ENCODE results near the gene PPRC1.

DNA sequence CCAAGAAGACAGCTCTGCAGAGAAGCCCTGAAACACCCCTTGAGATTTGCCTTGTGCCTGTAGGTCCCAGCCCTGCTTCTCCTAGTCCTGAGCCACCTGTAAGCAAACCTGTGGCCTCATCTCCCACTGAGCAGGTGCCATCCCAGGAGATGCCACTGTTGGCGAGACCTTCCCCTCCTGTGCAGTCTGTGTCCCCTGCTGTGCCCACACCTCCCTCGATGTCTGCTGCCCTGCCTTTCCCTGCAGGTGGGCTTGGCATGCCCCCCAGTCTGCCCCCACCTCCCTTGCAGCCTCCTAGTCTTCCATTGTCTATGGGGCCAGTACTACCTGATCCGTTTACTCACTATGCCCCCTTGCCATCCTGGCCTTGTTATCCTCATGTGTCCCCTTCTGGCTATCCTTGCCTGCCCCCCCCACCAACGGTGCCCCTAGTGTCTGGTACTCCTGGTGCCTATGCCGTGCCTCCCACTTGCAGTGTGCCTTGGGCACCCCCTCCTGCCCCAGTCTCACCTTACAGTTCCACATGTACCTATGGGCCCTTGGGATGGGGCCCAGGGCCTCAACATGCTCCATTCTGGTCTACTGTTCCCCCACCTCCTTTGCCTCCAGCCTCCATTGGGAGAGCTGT is 8.2 kb downstream of the PPRC1 start:
- TF ChIP-seq, protein P1, sequence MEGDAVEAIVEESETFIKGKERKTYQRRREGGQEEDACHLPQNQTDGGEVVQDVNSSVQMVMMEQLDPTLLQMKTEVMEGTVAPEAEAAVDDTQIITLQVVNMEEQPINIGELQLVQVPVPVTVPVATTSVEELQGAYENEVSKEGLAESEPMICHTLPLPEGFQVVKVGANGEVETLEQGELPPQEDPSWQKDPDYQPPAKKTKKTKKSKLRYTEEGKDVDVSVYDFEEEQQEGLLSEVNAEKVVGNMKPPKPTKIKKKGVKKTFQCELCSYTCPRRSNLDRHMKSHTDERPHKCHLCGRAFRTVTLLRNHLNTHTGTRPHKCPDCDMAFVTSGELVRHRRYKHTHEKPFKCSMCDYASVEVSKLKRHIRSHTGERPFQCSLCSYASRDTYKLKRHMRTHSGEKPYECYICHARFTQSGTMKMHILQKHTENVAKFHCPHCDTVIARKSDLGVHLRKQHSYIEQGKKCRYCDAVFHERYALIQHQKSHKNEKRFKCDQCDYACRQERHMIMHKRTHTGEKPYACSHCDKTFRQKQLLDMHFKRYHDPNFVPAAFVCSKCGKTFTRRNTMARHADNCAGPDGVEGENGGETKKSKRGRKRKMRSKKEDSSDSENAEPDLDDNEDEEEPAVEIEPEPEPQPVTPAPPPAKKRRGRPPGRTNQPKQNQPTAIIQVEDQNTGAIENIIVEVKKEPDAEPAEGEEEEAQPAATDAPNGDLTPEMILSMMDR (IDR thresholded peaks at IDR 0.05): no peak
- TF ChIP-seq EP300 (IDR thresholded peaks at IDR 0.05): no peak
- no peak for TF ChIP-seq POLR2AphosphoS5 (IDR thresholded peaks at IDR 0.05)

Data from sigmoid colon (tissue), 4 donors.